Sigmoid colon (tissue), 4 donors: Measurements from ENCODE around the gene SEPTIN8.

Experiments used
- EP300 ChIP-seq, 4 donors: sonication (generic); formaldehyde crosslinking; IDR thresholded peaks; one replicate each; pipeline ENCODE4 v1.6.1; 2017; ENCODE audit warnings: antibody characterized with exemption in 4 of 4
- POLR2A ChIP-seq, 2 donors: fragments of 450-650 bp; IDR thresholded peaks; one replicate each; pipeline ENCODE4 v1.6.1; 2016; ENCODE audit warnings: antibody characterized with exemption in 2 of 2, mild to moderate bottlenecking in 2 of 2, moderate library complexity in 2 of 2
- POLR2AphosphoS5 ChIP-seq, 4 donors: sonication (generic); formaldehyde crosslinking; IDR thresholded peaks; one replicate each; pipeline ENCODE4 v1.6.1; 2017; ENCODE audit warnings: antibody characterized with exemption in 4 of 4
- TF ChIP-seq, protein P1 (sequence below), 4 experiments: fragments of 450-650 bp in 3 of 4; fragments of 200-600 bp in 1 of 4; IDR thresholded peaks; one replicate each; pipeline ENCODE4 v1.5.1; 2016 to 2019; ENCODE audit warnings: antibody characterized with exemption in 4 of 4, mild to moderate bottlenecking in 3 of 4, moderate library complexity in 2 of 4

DNA sequence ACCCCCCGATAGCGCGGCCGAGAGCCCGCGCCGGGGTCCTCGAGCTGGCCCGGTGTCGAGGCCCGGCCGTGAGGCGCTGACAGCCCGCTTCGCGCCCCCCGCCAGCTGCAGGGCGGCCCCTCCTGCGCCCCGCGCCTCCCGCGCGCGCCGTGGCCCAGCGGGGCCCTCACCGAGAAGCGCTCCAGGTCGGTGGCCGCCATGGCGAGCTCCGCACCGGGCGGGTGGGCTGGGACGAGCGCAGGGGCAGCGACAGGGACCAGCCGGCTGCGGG is 166 bp downstream of the SEPTIN8 start:
- TF ChIP-seq, protein P1, sequence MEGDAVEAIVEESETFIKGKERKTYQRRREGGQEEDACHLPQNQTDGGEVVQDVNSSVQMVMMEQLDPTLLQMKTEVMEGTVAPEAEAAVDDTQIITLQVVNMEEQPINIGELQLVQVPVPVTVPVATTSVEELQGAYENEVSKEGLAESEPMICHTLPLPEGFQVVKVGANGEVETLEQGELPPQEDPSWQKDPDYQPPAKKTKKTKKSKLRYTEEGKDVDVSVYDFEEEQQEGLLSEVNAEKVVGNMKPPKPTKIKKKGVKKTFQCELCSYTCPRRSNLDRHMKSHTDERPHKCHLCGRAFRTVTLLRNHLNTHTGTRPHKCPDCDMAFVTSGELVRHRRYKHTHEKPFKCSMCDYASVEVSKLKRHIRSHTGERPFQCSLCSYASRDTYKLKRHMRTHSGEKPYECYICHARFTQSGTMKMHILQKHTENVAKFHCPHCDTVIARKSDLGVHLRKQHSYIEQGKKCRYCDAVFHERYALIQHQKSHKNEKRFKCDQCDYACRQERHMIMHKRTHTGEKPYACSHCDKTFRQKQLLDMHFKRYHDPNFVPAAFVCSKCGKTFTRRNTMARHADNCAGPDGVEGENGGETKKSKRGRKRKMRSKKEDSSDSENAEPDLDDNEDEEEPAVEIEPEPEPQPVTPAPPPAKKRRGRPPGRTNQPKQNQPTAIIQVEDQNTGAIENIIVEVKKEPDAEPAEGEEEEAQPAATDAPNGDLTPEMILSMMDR (IDR thresholded peaks at IDR 0.05) = no peak
- TF ChIP-seq POLR2A (IDR thresholded peaks at IDR 0.05) (no peak), POLR2AphosphoS5 (IDR thresholded peaks at IDR 0.05) (no peak), EP300 (IDR thresholded peaks at IDR 0.05) (no peak)
